ENCODE results near the gene GATA1.

Gene GATA1

DNA sequence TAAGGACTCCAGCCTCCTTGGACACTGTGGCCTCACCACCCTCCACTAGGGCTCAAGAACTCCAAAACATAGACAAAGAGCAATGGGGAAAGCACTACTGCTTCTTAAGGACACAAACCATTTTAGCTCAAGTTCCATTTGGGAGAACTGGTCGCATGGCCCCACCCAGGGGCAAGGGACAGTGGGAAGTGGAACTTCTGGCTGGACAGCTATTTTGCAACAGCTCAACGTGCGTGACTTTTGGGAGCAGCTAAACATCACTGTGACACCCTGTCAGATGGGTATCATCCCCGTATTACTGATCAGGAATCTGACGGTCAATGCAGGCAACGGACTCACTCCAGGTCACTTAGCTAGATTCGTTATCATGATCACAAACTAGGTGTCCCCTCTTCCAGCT is 33.9 kb upstream of the GATA1 start:
- Histone ChIP-seq H3F3A (ENCODE audit: control insufficient read depth, insufficient read depth) (no peaks in the 10 kb centered on the region), H3K27me3 (ENCODE audit: control insufficient read depth, low read length) (no peaks in the 10 kb centered on the region), H3K79me2 (ENCODE audit: control insufficient read depth, low read length) (no peaks in the 10 kb centered on the region), H3K9me2 (replicated peaks; ENCODE audit: control insufficient read depth, low read length) (no peaks in the 10 kb centered on the region), H4K20me1 (ENCODE audit: control insufficient read depth, insufficient read depth, low read depth, low read length) (no peaks in the 10 kb centered on the region), H3K9me3 (ENCODE audit: control insufficient read depth, insufficient read depth, low read length) (no peaks in the 10 kb centered on the region), H3K27ac (ENCODE audit: low read depth, low read length) (no peak overlapping the region), H3K4me3 (ENCODE audit: low read length) (no peak overlapping the region), H3K4me1 (ENCODE audit: control insufficient read depth, low read length) (no peaks in the 10 kb centered on the region), H3K4me2 (ENCODE audit: low read length) (no peak overlapping the region), H3K36me3 (ENCODE audit: control insufficient read depth, low read length) (no peaks in the 10 kb centered on the region)
- TF ChIP-seq, protein P1, sequence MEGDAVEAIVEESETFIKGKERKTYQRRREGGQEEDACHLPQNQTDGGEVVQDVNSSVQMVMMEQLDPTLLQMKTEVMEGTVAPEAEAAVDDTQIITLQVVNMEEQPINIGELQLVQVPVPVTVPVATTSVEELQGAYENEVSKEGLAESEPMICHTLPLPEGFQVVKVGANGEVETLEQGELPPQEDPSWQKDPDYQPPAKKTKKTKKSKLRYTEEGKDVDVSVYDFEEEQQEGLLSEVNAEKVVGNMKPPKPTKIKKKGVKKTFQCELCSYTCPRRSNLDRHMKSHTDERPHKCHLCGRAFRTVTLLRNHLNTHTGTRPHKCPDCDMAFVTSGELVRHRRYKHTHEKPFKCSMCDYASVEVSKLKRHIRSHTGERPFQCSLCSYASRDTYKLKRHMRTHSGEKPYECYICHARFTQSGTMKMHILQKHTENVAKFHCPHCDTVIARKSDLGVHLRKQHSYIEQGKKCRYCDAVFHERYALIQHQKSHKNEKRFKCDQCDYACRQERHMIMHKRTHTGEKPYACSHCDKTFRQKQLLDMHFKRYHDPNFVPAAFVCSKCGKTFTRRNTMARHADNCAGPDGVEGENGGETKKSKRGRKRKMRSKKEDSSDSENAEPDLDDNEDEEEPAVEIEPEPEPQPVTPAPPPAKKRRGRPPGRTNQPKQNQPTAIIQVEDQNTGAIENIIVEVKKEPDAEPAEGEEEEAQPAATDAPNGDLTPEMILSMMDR (IDR thresholded peaks at IDR 0.05; ENCODE audit: low read depth, low read length, poor library complexity, severe bottlenecking): no peak
- no peak for TF ChIP-seq EZH2phosphoT487 (IDR thresholded peaks at IDR 0.05; ENCODE audit: borderline replicate concordance, low read length)

DNA sequence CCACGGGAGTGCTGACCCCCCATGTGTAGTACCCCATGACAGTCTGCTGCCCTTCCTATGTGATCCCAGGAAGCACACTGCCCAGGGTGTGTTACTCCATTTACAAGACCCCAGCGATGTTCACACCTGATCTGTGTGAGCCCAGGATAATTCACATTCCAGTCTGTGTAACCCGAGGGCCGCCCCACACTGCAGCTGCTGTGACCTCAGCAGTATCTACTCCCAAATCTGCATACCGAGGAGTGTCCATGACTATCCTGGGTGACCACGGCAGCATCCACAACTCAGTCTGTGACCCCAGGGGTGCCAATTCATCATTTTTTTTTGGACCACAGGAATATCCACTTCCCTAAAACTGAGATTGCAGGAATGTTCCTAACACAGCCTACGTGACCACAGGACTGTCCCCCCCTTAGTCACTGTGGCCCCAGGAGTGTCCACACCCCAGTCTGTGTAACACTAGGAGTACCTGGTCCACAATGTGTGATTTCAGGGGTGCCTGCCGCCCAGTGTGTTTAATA is 32.6 kb upstream of the GATA1 start:
- Histone ChIP-seq H3K9me2 (replicated peaks; ENCODE audit: control insufficient read depth, low read length) (no peaks in the 10 kb centered on the region), H3K27ac (ENCODE audit: low read depth, low read length) (no peak overlapping the region), H3K4me2 (ENCODE audit: low read length) (no peak overlapping the region), H3K4me1 (ENCODE audit: control insufficient read depth, low read length) (no peaks in the 10 kb centered on the region), H3K79me2 (ENCODE audit: control insufficient read depth, low read length) (no peaks in the 10 kb centered on the region), H4K20me1 (ENCODE audit: control insufficient read depth, insufficient read depth, low read depth, low read length) (no peaks in the 10 kb centered on the region), H3K9me3 (ENCODE audit: control insufficient read depth, insufficient read depth, low read length) (no peaks in the 10 kb centered on the region), H3F3A (ENCODE audit: control insufficient read depth, insufficient read depth) (no peaks in the 10 kb centered on the region), H3K4me3 (ENCODE audit: low read length) (no peak overlapping the region), H3K27me3 (ENCODE audit: control insufficient read depth, low read length) (no peaks in the 10 kb centered on the region), H3K36me3 (ENCODE audit: control insufficient read depth, low read length) (no peaks in the 10 kb centered on the region)
- TF ChIP-seq EZH2phosphoT487 (IDR thresholded peaks at IDR 0.05; ENCODE audit: borderline replicate concordance, low read length): no peak
- TF ChIP-seq, protein P1 (IDR thresholded peaks at IDR 0.05; ENCODE audit: low read depth, low read length, poor library complexity, severe bottlenecking): no peak

DNA sequence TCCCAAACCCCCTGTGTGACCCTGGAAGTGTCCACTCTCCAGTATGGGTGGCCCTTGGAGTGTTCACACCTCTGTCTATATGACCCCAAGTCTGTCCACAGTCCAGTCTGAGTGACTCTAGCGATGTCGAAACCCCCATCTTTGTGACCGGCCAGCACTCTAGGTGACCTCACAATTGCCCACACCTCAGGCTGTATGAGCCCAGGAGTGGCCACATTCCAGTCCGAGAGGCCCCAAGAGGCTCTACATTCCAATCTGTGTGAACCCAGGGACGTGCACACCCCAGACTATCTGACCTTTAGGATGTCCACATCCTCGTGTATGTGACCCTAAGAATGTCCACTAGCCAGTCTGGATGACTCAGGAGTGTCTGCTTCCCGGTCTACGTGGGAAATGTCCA is 32.2 kb upstream of the GATA1 start:
- H3K27ac ChIP-seq (ENCODE audit: low read depth, low read length): no peak overlapping the region
- H3K4me1 ChIP-seq (ENCODE audit: control insufficient read depth, low read length): no peaks in the 10 kb centered on the region
- H3K4me2 ChIP-seq (ENCODE audit: low read length): no peak overlapping the region
- no peak for TF ChIP-seq EZH2phosphoT487 (IDR thresholded peaks at IDR 0.05; ENCODE audit: borderline replicate concordance, low read length)
- TF ChIP-seq, protein P1 (IDR thresholded peaks at IDR 0.05; ENCODE audit: low read depth, low read length, poor library complexity, severe bottlenecking): no peak
- H3K36me3 ChIP-seq (ENCODE audit: control insufficient read depth, low read length): no peaks in the 10 kb centered on the region
- H3K4me3 ChIP-seq (ENCODE audit: low read length): no peak overlapping the region
- no peaks in the 10 kb centered on the region for H3K9me2 ChIP-seq (replicated peaks; ENCODE audit: control insufficient read depth, low read length)
- no peaks in the 10 kb centered on the region for H3F3A ChIP-seq (ENCODE audit: control insufficient read depth, insufficient read depth)
- H3K79me2 ChIP-seq (ENCODE audit: control insufficient read depth, low read length): no peaks in the 10 kb centered on the region
- no peaks in the 10 kb centered on the region for H3K9me3 ChIP-seq (ENCODE audit: control insufficient read depth, insufficient read depth, low read length)
- H4K20me1 ChIP-seq (ENCODE audit: control insufficient read depth, insufficient read depth, low read depth, low read length): no peaks in the 10 kb centered on the region
- no peaks in the 10 kb centered on the region for H3K27me3 ChIP-seq (ENCODE audit: control insufficient read depth, low read length)

Measured in DOHH2 (cell line).